Smooth muscle cell of the pulmonary artery (primary cell): ENCODE measurements around the gene SLC22A1. TPM values are rescaled to one million over a fixed set of nuclear protein-coding genes. Genes with fewer than 3 reads are reported as not detected.

Experiments
- total RNA-seq: library from RNA; depleted of rRNA; stranded (reverse); fragments of >200 nt; gene quantifications from 2 replicates; pipeline ENCODE4 v1.2.3, GENCODE V29; 2014

Gene SLC22A1
- total RNA-seq = 0.40 and 0.46 TPM in 2 replicates

GRCh38 chr6:160121558-160121957 lies at the start of gene SLC22A1:
TSS of gene SLC22A1 (plus strand) at chr6:160121815. CDS start at chr6:160121936, 121 bp downstream.

Other genes starting within 250 kb of the SLC22A1 start
- under 0.01 and 0.20 TPM in 2 replicates for gene MAS1, start 230.8 kb upstream of the SLC22A1 start, total RNA-seq
- gene IGF2R, start 152.7 kb upstream of the SLC22A1 start, total RNA-seq = 354 and 378 TPM in 2 replicates
- gene SLC22A2, start 137.0 kb downstream of the SLC22A1 start, total RNA-seq = 0.07 and 1.7 TPM in 2 replicates
- gene SLC22A3, start 226.6 kb downstream of the SLC22A1 start, total RNA-seq = 10.2 and 13.5 TPM in 2 replicates